GM04503 (cell line): ENCODE measurements around the gene PCSK2.
A peak's percentile ranks its signal among the peaks of the same experiment; 100 is the strongest.

Experiments used
- DNase-seq: peaks from one replicate; pipeline ENCODE4 v3.0.0-alpha.2; 2012; ENCODE audit warnings: low read depth

PCSK2 gene

DNA sequence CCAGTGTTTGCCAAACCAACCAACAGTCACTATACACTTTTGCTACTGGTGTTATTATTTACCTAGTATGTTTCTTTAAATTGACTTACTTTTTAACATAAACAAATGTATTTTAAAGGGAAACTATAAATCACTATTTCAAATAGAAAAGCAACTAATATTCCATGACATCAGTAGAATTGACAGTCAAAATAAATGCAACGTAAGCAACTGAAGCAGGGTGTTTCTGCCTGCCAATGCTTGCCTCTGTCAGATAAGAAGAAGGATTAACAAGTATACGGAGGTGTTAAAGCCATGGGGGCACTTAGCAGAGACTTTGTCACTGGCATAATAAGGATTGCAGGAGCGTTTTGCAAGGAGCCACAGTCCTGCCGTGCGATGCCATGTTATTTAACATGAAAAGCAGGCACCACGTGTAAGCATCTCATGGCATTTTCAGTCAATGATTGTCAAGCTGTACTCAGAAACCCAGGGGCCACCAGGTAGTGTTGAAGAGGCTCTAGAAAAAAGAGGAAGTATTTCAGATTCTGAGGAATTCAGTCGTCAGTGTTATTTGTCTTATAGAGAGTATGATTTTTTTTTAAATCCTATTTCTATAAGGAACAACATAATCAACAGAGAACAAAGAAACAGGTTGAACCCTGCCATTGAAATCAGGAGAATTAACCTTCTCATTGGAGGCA lies 172.6 kb downstream of the PCSK2 start:
- DNase-seq: no peak

- no peak for DNase-seq
Measured at GRCh38 chr20:17403461-17403860, 176.6 kb downstream of the PCSK2 start.

- DNase-seq: no peak
Measured at GRCh38 chr20:17406051-17406590, 179.3 kb downstream of the PCSK2 start.

DNA sequence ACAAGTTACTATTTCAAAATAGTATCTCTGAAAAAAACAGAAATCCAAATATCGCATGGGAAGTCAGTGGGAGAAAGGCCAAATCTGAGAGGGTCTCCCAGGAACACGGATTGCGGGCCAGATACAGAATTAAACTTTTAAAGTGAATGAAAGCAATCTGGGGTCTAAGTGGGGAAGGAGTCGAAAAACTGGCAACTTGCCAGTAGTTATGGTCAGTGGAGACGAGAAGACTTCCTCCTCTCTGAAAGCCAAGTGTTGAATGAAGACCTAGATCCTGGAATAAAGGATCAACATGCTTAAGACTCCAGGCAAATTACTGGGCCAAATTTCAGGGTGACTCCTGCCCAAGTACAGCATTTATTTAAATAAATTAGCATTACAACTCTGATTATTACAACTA lies 180.7 kb downstream of the PCSK2 start:
- DNase-seq: no peak

DNA sequence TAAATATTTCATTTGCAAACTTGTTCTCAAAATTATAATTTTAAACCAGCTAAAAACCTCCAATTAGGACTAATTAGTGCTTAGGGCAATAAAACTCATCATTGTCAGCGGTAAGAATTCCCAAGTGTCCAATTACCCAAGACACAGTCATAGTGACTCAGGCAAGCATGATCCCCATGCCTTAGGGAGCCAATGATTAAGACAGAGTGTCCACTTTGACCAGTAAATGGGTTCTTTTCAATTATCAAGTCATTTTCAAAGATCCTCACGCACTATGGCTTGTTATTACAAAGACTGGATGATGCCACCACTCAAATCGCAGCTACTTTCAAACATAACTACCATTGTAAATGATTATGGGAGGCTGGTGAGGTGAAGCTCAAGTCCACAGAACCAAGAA lies 190.4 kb downstream of the PCSK2 start:
- DNase-seq: no peak

- DNase-seq: no peak
Measured at GRCh38 chr20:17418737-17419136, 191.9 kb downstream of the PCSK2 start.

DNA sequence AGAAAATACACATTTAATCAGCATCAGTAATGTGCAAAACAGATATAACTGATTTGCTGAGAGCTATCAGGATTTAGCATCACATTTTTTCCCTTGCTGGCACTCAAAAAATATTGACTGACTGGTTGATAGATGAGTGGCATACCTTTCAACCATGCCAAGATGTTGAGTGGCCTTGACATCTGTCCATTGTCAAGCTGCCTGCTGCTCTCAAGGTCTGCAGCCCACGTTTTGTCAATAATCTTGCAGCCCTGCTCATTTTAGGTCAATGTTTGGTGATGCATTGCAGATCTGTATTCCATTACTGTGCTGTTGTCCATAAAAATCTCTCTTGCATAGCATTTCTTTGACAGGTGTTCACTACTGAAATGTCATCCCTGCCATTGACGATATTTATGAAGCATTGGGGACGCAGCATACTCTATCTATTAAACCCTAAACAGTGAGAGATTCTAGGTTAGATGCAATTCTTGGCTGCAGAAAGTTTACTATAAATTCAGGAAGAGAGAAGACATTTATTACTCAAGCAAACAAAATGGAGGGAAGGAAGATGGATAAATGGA lies 192.7 kb downstream of the PCSK2 start:
- DNase-seq: no peak

DNA sequence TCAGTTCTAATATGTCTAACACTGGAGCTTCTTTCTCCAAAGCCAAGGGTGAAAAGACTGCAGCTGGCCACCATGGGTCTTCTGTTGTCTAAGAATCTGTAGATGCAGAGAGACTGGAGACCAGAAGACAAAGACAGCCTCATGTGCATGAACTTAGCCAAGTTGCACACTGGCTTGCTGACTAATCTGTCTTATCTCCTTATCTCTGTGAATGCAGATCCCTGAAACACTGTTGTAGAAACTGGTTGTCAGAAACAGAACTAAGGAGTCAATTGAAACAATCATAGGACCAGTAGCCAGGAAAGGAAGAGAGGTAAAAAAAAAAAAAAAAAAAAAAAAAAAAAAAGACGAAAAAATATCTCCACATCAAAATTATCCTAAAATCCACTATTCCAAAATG lies 194.7 kb downstream of the PCSK2 start:
- DNase-seq: no peak

GRCh38 chr20:17423782-17424181 lies 196.9 kb downstream of the PCSK2 start:
- no peak for DNase-seq

DNA sequence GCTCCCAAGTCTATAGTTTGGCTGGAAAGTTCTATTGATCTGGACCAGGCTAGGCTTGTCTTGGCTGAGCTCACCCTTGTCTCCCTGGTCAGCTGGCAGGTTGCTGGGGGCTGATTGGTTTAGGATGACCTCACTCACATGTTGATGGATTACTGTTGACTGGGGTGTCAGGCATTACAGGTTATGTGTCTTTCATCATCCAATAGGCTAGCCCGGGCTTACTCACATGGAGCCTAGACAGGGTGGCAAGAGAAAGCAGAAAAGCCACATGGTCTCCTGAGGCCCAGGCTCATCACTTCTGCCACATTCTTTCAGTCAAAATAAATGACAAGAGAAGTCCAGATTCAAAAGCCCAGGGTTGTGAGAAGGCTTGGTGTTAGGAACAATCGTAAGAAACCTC lies 200.8 kb downstream of the PCSK2 start:
- DNase-seq: no peak

DNA sequence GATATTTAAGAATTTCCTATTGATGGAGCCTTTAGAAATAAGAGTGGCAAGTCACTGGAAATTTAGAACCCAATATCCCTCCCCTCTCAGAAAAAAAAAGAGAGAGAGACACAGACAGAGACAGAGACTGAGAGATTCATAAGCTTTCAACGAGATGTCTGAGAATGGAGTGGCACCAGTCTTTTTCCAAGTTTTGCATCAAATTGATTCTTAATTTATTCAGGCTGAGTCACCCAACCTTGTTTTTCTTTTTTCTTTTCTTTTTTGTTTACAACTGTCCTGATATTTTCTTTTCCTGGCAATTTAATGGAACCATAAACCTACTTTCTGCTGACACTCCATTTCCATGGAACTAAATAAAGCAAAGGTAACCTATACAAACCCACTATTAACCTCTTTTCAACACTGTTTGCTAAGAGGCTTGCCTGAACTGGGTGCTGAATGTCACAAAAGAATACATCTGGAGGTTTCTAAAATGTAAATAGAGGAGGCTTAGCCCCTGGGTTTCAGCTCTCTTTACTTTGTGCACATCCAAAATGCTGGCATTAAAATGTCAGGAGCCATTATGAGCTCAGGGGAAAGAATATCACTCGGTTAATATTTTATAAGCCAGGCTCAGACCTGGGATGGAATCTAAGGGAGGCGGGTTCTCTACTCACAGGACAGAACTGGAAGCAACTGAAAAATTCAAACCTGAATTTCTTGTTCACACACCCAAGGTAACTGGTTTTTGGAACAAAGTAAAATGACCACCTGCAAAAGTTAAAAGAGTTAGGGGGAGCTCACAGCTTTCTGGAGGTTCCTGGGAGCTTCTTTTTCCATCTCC lies 203.5 kb downstream of the PCSK2 start:
- no peak for DNase-seq

DNA sequence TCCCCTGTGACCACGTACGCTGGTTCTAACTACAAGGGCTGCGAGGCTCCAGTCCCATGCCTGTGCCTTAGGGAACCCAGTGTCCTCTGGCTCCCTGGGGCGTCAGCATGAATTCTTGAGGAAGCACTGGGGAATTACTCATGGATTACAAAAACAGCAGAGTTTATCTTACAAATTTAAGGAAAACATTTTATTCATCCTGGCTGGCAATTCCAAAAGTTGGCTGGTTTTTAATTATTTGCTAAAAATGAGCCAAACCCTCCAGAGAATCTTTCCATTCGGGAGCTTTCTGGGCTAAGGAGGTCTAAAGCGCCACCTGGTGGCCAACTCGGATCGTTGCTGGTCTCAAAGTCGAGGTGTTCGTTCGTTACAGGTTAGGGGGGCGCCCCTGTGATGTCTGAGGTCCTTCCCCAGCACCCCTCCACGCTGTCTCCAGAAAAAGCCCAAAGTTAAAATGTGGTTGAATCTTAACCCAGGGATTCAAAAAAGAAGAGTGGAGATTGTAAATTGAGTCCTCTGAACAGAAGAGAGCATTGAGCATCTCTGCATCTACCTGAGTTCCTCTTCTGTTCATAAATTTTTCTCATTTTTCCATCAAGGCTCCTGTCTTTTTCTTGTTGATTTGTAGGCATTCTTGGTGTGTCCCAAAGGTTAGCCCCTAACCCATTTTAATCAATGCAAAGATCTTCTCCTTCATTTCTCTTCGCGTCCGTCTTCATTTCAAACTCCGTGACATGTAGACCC lies 205.0 kb downstream of the PCSK2 start:
- DNase-seq: peak; percentile 4

GRCh38 chr20:17436664-17437063 lies 209.8 kb downstream of the PCSK2 start:
- DNase-seq: no peak

DNA sequence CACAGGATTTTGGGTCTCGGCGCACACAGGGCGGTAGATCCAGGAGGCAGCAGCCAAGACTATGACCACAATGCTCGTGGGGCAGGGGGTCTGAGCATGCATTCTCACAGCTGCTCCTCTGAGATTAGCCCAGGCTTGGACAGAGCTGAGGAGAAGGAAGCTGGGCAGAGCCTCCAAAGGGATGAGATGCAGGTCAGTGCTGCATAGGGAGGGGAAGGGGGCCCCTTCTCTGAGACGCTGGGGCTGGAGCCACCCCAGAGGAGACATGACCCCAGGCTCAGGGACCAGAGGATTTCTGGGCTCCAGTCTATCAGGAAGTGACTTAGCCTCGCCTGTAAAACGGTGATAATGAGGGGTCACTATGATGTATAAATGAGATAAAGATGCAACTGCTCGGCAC lies 210.4 kb downstream of the PCSK2 start:
- DNase-seq: no peak

- DNase-seq: no peak
Measured at GRCh38 chr20:17438436-17439039, 211.7 kb downstream of the PCSK2 start.

GRCh38 chr20:17439616-17440296 lies 212.9 kb downstream of the PCSK2 start:
- DNase-seq: no peak

DNA sequence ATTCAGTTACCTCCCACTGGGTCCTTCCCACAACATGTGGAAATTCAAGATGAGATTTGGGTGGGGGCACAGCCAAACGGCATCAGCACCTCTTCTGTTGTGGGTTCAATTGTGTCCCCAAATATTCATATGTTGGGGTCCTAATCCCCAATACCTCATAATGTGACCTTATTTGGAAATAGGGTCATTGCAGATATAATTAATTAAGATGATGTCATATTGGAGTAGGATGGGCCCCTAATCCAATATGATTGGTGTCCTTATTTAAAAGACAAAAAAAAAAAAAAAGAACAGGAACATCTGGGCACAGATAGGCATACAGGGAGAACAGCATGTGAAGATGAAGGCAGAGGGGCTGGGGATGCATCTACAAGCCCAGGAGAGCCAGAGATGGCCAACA lies 214.9 kb downstream of the PCSK2 start:
- no peak for DNase-seq

DNA sequence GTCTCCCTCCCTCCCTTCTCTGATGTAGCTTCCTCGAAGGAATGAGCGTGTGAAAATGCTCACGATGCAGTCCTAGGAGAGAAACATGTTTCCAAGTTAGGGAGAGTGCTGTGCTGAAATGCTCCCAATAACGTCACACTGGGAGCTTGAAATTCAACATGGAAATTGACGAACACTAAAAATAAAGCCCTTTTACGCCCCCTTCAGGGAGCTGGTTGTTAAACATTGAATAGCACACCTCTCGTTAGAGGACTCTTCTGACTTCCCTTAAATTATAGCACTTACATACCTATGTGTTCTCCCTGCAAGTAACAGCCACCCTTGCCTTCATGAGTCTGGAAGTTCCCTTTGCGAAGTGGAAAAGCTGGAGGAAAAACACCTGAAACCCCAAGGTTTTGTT lies 215.7 kb downstream of the PCSK2 start:
- DNase-seq: no peak

DNA sequence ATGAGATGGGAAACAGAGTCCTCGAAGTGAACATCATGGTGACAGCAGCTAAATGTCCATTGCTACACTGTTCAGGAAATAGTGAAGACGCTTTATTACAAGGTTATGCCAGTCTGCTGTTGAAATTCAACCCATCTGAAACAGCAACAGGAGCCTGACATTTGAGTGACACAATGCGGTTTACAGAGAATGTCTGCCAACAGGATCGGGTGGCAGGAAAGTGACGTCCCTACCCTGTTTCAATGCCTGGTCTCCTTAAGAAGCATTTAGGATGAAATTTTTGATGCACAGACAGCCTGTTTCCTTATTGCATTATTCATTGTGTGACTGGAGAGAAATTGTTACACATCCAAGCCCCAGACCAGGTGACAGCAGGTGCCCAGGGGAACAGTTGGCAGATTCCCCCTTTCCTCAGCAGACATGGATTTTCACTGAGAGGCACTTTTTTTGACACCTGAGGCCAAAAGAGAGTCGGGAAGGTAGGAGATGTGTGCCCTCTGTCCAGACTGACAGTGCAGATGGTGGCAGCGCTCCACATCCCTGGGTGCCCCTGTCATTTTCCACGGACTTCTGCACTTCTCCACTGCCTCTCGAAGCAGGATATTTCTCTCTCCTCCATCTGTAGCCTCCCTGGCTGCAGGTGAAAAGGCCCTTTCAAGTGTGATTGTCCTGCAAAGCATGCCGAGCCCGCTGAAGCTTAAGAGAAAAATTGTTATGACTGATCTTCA lies 216.5 kb downstream of the PCSK2 start:
- DNase-seq: no peak

DNA sequence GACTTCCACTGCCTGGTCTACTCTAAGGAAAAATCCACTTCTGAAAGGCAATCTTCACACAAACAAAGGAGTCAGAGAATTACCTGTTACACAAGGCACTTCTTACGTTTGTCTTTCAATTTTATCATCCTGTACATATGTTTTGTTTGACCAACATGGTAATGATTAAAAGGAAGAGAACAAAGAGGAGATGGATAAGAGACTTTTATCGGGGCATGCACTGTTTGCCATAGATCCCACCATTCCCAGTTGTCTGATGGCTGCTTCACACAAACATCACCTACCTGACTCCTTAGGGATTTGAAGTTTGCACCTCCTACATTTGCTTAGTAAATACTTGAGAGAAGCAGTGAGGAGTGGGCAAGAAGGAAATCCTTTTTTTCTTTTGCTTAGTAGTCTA lies 217.3 kb downstream of the PCSK2 start:
- DNase-seq: no peak

DNA sequence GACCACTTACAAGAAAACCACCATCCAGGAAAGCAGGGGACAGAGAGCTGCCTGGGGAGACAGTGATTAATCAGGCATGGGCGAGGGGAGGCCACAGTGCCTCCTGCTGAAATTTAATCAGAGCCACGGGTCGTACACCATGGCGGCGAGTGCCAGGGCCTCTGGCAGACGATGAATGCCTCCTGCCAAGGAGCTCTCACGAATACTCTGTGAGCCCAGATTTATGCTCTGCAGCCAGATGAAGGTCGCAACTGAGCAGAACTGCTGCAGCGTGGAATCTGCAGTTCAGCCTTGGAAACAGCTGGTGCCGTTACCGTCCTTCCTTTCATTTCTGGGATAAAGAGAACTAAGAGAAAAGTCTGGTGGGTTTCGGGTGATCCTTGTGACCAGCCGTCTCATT lies 218.7 kb downstream of the PCSK2 start:
- no peak for DNase-seq
